Dermis microvascular lymphatic vessel endothelial cell (primary cell): ENCODE measurements around the gene CNNM3. TPM values are rescaled to one million over a fixed set of nuclear protein-coding genes. Genes with fewer than 3 reads are reported as not detected.
A peak's percentile ranks its signal among the peaks of the same experiment; 100 is the strongest.
"Not testable (repeated sequence)": the region's sequence is repeated elsewhere in the genome, so short reads cannot be mapped to it uniquely, and the experiment has no call there.

Source experiments
- DNase-seq, 2 donors: peaks; one replicate each; pipeline versions ENCODE4 v3.0.0 to v3.0.0-alpha.2; 2010; ENCODE audit warnings: low read depth in 2 of 2
- total RNA-seq: library from RNA; depleted of rRNA; stranded (reverse); fragments of >200 nt; gene quantifications from 2 replicates; pipeline ENCODE4 v1.2.1, GENCODE V29; 2014

Gene CNNM3
- total RNA-seq, 1 donor from 2014 or later: 6.4 TPM

GRCh38 chr2:96798733-96799622, 17.1 kb upstream of the CNNM3 start:
- no peak for DNase-seq

DNA sequence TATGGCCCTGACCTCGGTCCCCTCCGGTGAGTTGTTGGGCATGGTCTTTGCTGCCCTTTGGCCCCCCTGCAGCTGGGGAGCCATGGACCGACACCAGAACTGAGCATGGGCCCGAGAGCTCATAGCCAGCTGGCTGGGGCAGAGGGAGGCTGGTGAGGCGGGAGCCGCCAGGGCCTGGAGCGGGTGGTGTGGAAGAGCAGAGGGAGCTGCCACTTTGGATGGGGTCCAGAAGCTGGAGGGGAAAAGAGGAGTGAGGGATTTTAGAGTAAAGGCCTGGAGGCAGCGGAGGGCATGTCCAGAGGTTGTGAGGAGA, 16.5 kb upstream of the CNNM3 start:
- no peak for DNase-seq

DNA sequence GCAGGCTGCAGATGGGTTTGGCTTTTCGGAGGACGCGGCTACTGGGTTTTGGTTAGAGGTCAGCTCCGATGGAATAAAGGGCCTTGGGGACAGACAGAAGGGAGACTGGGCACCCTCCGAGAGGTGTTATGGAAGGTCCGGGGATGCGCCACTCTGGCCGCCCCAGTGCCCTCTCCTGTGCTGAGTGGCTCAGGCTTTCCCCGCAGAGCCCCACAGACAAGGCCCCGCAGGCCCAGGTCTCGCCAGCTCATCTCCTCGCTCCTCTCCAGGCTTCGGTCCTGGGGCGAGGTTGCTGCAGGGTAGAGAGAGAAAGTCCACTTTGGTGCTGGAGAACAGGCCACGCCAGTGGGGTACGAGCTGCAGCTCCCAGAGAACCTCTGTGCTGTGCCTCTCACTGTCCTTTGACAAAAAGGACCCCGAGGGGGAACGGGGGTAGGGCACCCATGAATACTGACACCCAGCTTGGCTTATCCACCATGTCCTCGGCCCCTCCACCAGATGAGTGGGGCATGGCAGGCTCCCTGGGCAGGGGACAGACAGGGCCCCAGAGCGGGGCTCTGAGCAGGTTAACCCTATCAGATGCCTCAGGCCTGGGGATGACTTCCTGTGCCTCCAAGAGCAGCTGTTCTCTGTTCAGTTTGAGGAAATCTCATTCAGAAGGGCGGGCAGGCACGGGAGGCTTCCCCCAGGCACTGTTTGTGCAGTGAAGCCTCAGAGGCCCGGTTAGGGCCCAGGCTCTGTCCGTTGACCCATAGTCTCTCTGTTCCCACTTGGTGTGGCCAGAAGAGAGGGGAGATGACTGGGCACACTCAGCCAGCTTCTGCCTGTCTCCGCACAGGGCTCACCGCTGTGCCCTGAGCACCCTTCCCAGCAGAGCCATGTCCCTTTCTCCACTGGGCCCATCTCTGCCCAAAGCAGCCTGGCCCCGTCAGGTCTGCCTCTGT, 15.7 kb upstream of the CNNM3 start:
- DNase-seq: no peak

GRCh38 chr2:96801005-96801785, 14.9 kb upstream of the CNNM3 start:
- peak; percentile 45 to 70 for DNase-seq

- no peak for DNase-seq
Measured at GRCh38 chr2:96801786-96802595, 14.1 kb upstream of the CNNM3 start.

GRCh38 chr2:96802721-96803120, 13.3 kb upstream of the CNNM3 start:
- DNase-seq: no peak

DNA sequence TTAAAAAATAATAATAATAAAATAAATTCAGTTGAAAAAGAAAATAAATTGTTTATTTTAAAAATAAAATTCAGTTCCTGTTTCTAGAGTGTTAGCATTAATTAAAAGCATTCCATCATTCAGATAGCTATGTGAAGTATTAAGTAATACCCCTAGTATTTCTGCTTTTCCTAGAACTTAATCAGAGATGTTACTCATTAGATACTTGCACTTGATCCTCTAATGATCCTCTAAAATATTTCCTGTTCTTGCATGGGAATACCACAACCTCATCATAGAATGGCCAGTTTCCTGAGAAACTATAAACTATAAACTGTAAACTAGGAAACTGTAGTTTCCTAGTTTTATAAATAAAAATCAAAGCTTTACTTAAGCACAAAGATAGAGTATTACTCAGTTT, 11.1 kb upstream of the CNNM3 start:
- DNase-seq: no peak

DNA sequence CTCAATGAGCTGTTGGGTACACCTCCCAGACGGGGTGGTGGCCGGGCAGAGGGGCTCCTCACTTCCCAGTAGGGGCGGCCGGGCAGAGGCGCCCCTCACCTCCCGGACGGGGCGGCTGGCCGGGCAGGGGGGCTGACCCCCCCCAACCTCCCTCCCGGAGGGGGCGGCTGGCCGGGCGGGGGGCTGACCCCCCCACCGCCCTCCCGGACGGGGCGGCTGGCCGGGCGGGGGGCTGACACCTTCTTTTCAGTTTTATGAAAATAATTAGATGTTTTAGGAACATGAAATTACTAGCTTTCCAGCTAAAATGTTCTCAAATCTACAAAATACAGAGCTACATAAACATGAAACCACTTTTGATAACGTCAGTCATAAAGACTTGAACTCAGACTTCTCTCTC, 10.1 kb upstream of the CNNM3 start:
- DNase-seq: not testable (repeated sequence)

DNA sequence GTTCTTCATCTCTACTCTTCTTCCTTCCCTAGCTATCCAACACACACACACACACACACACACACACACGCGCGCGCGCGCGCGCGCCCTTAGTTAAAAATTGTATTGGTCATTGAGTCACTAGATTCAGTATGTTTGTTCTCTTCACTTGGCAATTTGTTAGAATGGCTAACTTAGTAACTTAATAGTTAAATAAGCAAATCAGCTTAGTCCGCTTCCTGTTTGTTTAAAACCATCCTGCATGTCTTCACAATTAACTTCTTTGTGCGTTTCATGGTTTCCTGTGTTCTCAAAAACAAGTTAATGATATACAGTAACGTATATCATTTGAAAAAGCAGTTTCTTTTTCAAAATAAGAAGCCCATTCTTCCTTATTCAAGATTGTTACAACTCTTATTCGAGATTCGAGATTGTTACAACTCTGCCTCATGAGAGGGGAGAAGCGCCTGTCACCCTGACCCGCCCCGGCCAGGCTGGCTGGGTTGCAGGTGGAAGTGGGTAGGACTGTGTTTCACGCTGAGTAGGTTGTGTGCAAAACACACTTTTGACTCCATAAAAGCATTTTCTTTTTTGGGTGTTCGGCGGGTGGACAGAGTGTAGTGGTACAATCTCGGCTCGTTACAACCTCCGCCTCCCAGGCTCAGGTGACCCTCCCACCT, 9.5 kb upstream of the CNNM3 start:
- DNase-seq: no peak

- DNase-seq: no peak
Measured at GRCh38 chr2:96807127-96807471, 9.0 kb upstream of the CNNM3 start.

DNA sequence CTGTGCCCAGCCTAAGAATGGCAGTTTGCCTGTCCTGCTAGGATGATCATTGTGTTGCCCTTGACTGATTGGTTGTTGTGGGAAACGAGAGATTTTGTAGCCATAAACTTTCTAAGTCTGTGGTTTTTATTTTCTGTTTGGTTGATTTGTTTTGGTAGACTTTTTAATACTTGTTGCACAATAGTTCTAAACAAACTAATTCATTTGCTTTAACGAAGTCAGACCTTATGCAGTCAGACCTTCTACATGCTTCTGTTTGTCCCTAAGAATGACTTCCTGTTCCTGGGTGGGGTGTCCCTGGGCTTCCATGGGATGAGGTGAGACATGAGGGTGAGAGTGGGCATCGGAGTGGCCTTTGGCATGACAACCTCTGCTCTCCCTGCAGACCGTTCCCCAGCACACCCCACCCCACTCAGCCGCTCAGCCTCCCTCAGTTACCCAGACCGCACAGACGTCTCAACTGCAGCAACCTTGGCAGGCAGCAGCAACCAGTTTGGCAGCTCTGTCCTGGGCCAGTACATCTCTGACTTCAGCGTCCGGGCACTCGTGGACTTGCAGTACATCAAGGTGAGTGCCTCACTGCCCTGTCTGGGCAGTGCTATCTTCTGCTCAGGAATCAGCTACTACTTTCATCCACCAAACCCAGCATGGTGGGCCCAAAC, 7.8 kb upstream of the CNNM3 start:
- DNase-seq: no peak

GRCh38 chr2:96809216-96809882, 6.7 kb upstream of the CNNM3 start:
- no peak for DNase-seq

DNA sequence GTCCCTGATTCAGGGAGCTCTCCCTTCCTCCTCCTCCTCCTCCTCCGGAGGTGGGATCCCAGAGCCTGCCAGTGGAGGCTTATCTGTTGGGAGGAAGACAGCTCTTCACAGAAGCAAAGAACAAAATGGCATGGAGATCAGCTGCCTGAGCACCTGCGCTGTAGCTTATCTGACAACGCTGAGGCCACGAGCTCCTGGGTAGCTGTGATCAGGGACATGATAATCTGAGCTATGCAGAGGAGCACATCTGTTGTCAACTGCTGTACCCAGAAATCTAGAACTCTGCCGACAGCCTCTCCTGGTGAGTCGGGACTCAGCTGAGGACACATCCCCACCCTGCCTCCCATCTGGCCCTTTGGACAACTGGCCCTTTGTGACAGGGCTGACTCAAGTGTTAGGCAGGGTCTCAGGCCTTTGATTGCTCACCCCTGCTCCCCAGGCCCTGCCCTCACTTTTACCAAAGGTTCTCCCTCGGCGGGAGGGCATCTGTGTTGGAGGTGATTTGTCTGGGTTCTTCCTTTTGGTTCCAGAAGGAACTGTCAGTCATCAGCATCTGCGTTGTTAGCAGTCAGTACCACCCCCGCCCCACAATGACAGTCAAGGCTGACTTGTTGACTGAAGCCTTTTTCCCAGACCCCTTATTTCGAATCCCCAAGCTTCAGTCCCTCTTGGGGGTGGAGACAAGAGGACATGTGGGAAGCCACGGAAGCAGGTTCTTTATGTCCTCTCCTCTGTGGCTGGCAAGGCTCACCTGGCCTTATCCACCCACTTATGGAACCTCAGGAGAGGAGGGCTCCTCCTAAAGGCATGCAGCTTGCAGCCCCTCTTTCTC, 5.9 kb upstream of the CNNM3 start:
- DNase-seq: no peak

DNA sequence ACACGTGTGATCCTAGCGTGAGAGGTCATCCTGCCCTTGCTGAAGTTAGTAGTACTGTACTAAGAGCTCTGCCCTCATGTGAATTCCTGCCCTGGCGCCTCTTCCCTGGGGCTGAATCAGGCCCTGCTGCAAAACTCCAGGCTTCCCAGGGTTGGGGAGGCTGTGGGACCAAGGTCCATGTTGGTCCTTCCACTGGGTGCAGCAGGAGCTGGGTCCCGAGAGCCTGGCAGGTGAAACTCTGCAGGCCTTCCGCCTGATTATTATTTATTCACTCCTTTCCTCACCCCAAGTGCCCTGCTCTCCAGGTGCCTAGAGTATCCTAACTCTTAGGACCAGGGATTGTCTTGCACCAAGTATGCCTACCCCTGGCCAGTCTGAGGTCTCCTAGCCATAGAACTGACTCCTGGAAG, 5.3 kb upstream of the CNNM3 start:
- no peak for DNase-seq

DNA sequence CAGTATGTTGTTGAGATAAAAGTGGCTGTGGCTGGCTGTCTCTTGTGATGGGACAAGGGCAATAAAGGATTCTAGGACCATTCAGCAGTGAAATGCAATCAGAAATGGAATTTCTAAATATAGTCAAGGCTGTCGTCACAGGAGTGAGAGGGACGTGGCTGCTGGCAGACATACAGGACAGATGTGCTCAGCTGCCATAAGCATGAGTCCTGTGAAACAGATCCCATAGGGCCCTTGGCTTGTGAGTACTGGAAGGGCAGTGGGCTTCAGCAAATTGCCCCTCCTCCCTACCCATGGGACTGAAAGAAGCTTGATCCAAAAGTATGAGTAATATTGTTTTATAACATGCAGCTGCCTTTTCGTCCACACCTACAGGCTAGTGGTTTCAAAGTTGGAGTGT, 4.2 kb upstream of the CNNM3 start:
- DNase-seq: no peak

DNA sequence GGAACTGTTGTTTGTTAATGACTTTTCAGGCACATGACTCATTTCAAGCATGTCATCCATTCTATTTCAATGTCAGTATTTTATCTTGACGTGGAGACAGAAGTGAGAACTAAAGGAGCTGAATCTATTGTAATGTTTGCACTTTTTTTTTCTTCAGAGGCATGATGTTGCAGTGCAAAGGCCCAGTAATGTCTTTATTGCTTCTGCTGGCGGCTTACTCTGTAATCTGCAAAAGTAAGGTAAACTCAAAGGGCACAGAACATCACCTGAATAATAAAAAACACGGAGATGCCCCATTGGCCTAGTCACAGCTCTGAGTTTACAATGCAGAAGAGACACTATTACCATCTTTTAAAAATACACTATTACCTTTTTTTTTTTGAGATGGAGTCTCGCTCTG, 2.4 kb upstream of the CNNM3 start:
- no peak for DNase-seq

DNA sequence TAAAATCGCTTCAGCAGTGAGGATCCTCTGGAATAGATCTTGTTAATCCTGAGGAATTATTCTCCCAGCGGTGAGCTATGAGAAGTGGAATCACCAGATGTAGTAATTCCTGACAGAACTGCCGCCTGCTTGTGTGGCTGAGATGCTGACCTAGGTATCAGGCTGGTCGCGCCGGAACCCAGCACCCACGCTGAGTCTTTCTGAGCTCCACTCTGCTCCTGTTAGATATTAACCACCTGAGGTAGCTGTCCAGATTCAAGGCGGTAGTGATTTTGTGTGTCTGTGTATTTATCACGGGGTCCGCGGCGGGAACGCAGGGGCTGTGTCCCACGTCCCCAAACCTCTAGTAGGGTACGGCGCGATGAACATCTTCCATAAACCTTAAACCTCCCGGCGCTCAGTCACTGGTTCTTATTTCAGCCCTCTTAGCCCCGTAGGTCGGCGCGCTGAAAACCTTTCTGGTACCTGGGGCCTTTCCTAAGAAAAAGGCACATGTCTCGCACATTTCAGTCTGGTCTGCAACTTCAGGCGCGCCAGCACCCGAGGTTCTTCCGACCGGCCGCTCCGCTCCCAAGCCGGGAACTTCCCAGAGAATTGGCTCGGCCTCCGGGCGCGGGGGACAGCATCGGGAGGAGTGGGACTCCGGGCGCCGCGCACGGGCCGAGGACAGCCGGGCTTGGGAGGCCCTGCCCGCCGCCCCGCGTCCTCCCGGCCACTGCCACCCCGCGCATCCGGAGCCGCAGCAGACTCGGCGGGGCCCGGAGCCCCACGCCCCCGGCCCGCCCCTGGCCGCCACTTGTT, 542 bp upstream of the CNNM3 start:
- DNase-seq: peak; percentile 10 to 11
